ENCODE results near the gene SLC28A2.

DNA sequence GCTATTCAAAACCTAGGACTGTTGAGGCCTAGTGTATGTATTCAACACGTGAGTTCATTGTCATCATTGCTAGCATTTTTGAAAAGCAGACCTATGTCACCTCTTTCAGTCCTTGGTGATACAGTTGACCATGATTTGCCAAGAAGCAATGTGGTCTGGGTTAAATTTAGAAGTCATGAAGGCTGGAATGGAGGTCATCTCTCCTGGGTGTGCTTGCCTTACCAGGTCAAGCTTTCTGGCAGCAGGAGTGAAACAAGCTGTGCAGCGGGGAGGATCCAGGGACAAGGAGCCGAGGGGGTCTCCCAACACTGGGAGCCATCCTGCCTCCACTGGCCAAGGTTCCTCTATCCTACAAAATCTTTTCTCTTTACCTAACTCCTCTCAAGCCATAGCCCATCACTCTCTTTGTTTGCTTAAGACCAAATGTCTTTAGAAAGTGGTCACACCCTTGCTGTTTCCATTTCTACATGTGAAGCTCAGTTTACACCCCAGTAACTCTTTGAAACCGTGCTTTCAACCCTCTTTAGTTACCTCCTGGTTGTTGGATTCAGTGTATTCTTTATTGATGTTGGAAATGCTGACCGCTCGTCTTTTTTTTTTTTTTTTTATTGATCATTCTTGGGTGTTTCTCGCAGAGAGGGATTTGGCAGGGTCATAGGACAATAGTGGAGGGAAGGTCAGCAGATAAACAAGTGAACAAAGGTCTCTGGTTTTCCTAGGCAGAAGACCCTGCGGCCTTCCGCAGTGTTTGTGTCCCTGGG is 40.0 kb downstream of the SLC28A2 start:
- TF ChIP-seq EP300 (IDR thresholded peaks at IDR 0.05), result no peak
- TF ChIP-seq, protein P1, sequence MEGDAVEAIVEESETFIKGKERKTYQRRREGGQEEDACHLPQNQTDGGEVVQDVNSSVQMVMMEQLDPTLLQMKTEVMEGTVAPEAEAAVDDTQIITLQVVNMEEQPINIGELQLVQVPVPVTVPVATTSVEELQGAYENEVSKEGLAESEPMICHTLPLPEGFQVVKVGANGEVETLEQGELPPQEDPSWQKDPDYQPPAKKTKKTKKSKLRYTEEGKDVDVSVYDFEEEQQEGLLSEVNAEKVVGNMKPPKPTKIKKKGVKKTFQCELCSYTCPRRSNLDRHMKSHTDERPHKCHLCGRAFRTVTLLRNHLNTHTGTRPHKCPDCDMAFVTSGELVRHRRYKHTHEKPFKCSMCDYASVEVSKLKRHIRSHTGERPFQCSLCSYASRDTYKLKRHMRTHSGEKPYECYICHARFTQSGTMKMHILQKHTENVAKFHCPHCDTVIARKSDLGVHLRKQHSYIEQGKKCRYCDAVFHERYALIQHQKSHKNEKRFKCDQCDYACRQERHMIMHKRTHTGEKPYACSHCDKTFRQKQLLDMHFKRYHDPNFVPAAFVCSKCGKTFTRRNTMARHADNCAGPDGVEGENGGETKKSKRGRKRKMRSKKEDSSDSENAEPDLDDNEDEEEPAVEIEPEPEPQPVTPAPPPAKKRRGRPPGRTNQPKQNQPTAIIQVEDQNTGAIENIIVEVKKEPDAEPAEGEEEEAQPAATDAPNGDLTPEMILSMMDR (IDR thresholded peaks at IDR 0.05), result no peak
